ENCODE results near the gene NRSN2.
"Not testable (repeated sequence)": the region's sequence is repeated elsewhere in the genome, so short reads cannot be mapped to it uniquely, and the experiment has no call there.

NRSN2 gene

DNA sequence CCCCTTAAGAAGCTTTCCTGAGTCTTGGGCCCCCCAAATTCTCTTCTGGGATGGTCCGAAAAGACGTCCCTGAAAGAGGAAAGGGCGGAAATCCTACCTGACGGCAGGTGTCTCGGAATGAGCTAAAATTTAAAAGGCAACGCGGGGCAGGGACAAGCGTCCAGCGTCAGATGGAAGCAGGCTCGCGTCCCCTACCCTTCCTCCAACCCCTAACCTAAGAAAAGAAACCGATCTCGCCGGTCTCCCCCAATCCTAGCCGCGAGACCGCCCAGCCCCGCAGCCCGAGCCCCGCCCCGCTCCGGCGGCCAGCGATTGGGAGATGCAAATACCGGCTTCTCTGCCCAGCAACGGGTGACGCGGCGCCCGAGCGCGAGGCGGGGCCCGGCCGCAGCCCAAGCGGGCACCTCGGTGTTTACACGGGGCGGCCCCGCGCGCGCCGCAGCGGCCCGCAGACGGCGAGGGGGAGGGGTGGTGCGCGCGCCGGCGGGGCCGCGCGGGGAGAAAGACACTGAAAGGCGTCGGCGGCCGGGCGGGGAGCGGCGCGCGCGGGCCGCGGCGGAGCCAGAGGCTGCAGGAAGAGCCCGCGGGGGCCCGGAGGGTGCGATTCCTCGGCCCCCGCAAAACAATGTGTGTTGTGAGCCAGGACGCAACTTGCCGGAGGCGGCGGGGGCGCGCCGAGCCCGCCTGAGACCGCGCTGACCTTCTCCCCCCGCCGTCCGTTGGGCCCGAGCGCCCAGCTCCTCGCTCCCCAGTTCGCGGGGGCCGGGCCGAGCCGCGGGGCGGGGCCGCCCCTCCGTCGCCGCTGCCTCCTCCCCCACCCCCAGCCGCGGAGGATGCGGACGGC is 21.6 kb upstream of the NRSN2 start, which contains the start of gene SOX12:
SOX12 (plus strand) TSS at position 508 of the 844 bp plus-strand sequence. CDS start 373 bp downstream, outside the sequence.
- peak; percentile 90 for DNase-seq

GRCh38 chr20:325889-326644 is 20.8 kb upstream of the NRSN2 start:
- DNase-seq = peak; percentile 49

DNA sequence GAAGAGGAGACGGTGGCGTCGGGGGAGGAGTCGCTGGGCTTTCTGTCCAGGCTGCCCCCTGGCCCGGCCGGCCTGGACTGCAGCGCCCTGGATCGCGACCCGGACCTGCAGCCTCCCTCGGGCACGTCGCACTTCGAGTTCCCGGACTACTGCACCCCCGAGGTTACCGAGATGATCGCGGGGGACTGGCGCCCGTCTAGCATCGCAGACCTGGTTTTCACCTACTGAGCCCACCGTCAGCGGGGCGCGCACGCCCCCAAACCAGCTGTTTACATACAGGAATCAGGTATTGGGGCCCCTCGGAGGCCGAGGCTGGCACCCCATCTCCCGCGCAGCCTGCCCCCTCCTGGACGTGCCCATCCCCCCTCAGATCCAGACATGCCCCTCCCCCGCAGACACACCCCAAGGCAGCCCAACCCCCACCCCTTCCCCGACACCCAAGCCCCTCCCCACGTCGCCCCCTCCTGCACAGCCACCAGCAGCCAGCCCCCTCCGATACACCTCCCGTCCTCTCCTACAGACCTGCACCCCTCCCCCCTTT is 20.2 kb upstream of the NRSN2 start:
- DNase-seq = peak; percentile 55

GRCh38 chr20:327186-328026 is 19.5 kb upstream of the NRSN2 start:
- DNase-seq = peak; percentile 92

GRCh38 chr20:328027-328974 is 18.6 kb upstream of the NRSN2 start:
- no peak for DNase-seq

GRCh38 chr20:328975-329695 is 17.8 kb upstream of the NRSN2 start:
- DNase-seq = no peak

GRCh38 chr20:329851-330232 is 17.1 kb upstream of the NRSN2 start:
- DNase-seq = no peak

DNA sequence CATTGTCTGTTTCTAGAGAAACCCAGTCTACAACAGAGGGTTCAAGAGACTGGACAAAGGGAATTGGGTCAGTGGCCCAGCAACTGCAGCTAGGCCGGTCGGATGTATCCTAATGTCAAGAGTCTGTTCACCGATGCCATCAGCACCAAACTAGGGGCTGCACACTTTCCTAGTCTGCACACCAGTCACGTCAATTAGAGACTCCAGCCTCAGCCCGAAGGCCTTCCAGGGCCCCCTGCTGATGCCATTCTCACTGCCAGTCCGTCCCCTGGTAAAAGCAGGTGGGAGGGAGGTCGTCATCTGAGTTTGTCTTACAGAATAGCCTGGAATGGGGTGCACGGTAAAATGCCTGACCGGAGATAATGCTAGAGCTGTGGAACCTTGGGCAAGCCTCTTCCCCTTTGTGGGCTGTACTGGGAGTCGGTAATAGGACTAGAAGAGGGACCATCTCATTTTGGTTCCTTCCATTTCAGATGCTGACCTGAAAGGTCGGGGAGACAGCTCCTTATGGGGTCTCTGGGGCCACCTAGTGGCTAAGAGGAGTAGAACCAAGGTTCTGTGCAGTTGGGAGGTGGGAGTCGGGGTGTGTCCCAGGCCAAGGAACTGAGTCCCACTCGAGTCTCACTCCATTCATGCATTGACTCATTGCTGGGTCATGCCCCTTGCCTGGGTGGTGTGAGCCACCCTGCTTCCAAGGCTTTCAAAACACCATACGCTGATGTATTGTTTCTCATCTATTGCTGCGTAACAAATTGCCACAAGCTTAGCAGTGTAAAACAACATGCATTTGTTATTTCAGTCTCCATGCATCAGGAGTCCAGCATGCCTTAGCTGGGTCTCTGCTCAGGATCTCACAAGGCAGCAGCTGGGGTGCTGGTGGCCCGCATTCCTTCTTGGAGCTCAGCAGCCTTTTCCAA is 16.4 kb upstream of the NRSN2 start:
- DNase-seq = peak; percentile 57

- DNase-seq = no peak
These were observed 12.3 kb upstream of the NRSN2 start for GRCh38 chr20:334578-334977.

DNA sequence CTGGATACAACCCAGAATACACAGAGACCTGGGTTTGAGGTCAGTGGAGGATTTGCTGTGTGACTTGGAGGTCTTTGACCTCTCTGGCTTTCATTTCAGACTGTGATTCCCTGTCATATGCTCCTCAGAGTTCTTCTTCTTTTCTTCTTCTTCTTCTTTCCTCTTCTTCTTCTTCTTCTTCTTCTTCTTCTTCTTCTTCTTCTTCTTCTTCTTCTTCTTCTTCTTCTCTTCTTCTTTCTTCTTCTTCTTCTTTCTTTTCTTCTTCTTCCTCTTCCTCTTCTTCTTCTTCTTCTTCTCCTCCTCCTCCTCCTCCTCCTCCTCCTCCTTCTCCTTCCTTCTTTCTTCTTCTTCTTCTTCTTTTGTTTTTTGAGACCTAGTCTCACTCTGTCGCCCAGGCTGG is 10.9 kb upstream of the NRSN2 start:
- DNase-seq = not testable (repeated sequence)

- DNase-seq = no peak
These were observed 5.2 kb upstream of the NRSN2 start for GRCh38 chr20:341682-342081.

GRCh38 chr20:343107-343506 is 3.8 kb upstream of the NRSN2 start:
- DNase-seq = no peak

DNA sequence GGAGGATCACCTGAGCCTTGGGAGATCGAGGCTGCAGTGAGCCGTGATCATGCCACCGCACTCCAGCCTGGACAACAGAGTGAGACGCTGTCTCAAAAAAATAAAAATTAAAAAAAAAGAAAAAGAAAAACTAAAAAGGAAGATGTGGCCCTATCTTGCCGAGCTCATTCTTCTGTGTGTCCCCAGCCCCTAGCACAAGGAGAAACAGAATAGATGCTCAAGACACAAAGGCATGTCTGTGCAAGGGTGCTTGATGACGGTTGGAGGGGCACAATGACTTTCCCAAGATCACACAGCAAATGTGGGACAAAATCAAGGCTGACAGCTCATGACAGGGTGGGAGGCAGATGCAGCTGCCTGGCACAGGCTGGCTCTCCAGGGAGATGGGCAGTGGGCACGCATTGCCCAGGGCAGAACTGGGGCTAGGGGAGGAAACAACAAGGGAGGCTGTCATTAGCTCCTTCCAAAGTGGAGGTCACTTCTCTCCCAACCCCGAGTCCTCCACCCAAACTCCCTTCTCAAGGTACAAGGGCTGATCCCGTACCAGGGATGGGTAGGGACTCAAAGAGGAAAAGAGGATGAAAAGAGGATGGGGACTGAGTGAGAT is 775 bp upstream of the NRSN2 start:
- DNase-seq = no peak

DNA sequence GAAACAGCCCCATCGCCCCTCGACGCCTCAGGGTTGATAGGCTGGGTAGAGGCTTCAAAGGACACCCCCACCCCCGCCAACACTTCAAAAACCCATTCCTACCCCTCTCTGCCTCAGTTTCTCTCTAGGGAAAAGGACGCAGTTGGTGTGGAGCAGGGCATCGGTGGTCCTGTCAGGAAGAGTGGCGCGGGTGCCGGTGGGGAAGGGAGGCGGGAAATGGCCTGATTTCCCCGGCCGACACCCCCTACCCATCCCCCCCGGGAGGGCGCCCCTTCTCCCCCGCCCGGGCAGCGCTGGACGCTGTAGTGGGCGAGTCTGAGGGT is 367 bp downstream of the NRSN2 start:
- no peak for DNase-seq

DNA sequence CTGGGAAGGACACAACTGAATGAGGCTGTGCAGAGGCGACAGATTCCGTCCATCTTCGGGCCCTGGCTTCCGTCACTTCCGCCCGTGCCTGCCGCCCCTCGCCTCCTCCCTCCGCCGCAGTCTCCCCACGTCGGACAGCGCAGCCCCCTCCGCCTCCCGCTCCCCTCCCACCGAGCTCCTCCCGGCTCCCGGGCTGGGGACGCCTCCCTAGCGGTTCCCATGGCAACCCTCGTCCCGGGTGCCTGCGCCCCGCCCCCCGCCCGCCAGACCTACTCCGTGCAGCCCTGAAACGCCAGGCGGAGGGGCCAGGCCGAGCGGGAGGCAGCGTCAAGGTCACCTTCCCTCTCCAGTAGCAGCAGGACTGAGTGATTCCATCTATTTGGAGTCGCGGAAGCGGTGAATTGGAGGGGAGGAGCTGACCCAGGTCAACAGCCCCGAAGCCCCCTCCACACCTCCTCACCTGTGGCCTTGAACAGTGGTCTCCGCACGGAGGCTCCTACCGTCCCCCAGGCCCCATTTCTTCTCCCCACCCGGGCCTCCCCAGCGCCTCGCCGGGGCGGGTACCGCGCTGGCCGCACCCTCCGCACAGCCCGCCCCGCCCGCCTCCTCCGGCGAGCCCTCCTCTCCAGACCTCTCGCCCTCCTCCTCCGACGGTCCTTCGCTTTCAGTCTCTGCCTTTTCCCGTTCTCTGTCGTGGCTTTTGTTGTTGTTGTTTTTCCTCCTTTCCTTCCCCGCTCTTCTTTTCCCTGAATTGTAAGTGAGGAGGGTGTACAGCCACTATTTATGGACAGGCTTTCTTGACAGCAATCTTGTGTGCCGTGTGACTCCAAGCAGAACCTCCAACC is 951 bp downstream of the NRSN2 start:
- peak; percentile 97 for DNase-seq

DNA sequence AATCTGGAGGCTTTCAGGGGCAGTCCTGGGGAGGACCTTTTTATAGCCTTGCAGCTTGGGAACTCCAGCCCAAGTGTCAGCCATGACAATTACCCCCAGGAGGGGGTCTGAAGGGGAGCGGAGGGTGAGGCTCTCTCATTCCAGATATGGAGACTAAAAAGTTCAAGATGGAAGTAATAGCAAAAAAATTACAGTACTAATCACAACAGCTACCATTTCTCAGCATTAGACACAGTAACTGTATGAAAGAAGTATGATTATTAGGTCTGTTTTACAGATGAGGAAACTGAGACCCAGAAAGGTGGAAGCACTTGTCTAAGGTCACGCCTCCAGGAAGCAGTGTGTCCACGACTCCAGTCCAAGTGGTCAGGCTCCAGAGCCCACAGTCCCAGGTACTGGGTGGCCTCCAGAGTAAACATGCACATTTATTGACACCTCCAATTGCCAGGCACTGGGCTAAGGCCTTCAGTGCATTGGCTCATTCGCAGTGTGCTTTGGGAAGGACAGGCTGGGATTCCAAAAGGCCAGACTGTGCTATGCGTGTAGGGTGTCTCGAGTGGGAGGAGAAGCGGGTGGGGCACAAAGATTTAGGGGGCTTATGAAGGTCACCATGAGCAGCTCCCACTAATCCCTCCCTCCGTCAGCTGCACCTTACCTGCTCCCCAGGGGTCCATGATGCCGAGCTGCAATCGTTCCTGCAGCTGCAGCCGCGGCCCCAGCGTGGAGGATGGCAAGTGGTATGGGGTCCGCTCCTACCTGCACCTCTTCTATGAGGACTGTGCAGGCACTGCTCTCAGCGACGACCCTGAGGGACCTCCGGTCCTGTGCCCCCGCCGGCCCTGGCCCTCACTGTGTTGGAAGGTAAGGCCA is 2.3 kb downstream of the NRSN2 start:
- DNase-seq = no peak

DNA sequence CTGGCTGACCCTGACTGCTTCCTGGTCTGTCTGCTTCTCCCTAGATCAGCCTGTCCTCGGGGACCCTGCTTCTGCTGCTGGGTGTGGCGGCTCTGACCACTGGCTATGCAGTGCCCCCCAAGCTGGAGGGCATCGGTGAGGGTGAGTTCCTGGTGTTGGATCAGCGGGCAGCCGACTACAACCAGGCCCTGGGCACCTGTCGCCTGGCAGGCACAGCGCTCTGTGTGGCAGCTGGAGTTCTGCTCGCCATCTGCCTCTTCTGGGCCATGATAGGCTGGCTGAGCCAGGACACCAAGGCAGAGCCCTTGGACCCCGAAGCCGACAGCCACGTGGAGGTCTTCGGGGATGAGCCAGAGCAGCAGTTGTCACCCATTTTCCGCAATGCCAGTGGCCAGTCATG is 6.3 kb downstream of the NRSN2 start:
- no peak for DNase-seq

Data from NCI-H1105 (cell line).